Adrenal gland (tissue), 12 donors: Measurements from ENCODE around the gene KIF5C. TPM values are rescaled to one million over a fixed set of nuclear protein-coding genes. Genes with fewer than 3 reads are reported as not detected.
"Not testable (repeated sequence)": the region's sequence is repeated elsewhere in the genome, so short reads cannot be mapped to it uniquely, and the experiment has no call there.

Source experiments
- DNase-seq, 7 donors: peaks; one replicate each; pipeline ENCODE4 v3.0.0-alpha.2; 2019 to 2020
- H3K27ac ChIP-seq, 5 donors: fragments of 200-600 bp; sonication (generic) in 4 of 5; 1 replicate in 3 of 5; 2 replicates in 2 of 5; pipeline versions ENCODE4 v1.5.1 to v1.8.0; 2016 to 2020; ENCODE audit warnings: mild to moderate bottlenecking in 1 of 5
- H3K27me3 ChIP-seq: fragments of 200-600 bp; 2 replicates; pipeline ENCODE4 v1.8.0; 2021
- H3K36me3 ChIP-seq, 2 donors: fragments of 200-600 bp; replicated peaks in 1 of 2; 1 replicate in 1 of 2; 2 replicates in 1 of 2; pipeline versions ENCODE4 v1.5.1 to v1.8.0; 2018 to 2022
- H3K4me1 ChIP-seq, 2 donors: fragments of 200-600 bp; replicated peaks in 1 of 2; 1 replicate in 1 of 2; 2 replicates in 1 of 2; pipeline versions ENCODE4 v1.5.1 to v1.8.0; 2018 to 2021
- H3K4me3 ChIP-seq, 4 donors: fragments of 200-600 bp; sonication (generic) in 3 of 4; one replicate each; pipeline ENCODE4 v1.5.1; 2016 to 2018
- H3K9me3 ChIP-seq, 3 donors: fragments of 200-600 bp; sonication (generic) in 1 of 3; replicated peaks in 1 of 3; 1 replicate in 2 of 3; 2 replicates in 1 of 3; pipeline versions ENCODE4 v1.5.1 to v1.8.0; 2016 to 2021
- POLR2A ChIP-seq, 2 donors: fragments of 450-650 bp; IDR thresholded peaks; one replicate each; pipeline ENCODE4 v1.6.1; 2017; ENCODE audit warnings: antibody characterized with exemption in 2 of 2, mild to moderate bottlenecking in 2 of 2, moderate library complexity in 1 of 2
- WGBS, 4 donors: extraction: QIAGEN DNeasy Blood & Tissue Kit in 2 of 4; methylation state at CpG; one replicate each; pipeline versions ENCODE4 v1.1.5 to v1.1.7; 2013 to 2017; 5-methylcytosine and 5-hydroxymethylcytosine counted together
- intact Hi-C, 2 donors: fragments of 100-400 bp; cut with DNase I; formaldehyde crosslinking; loops; one replicate each; pipeline versions ENCODE4 v1.14.1 to v1.15.0; 2022 to 2023
- polyA plus RNA-seq, 3 donors: library from polyadenylated mRNA; stranded (reverse); fragments of 200-250 nt in 2 of 3; fragments of 350-450 nt in 1 of 3; fragmentation: Illumina TruSeq in 1 of 3; extraction: RNeasy Lipid Tissue Mini Kit (QIAGEN cat#74804) in 1 of 3; gene quantifications; one replicate each; pipeline ENCODE4 v1.2.3, GENCODE V29; 2013 to 2014
- total RNA-seq, 9 donors: library from RNA; depleted of rRNA in 4 of 9; stranded (reverse); fragments of >200 nt in 4 of 9; fragments of 120-200 nt in 1 of 9; fragmentation: NEBNext Ultra II Directional in 1 of 9; extraction: Animal tissue kit (Norgen Biotek cat#: 25700) in 1 of 9; gene quantifications; one replicate each; pipeline versions ENCODE4 v1.1.0 to v1.2.4, GENCODE V29; 2013 to 2023
- TF ChIP-seq, protein P1 (sequence below), 6 experiments: fragments of 450-650 bp in 4 of 6; fragments of 200-600 bp in 2 of 6; sonication (generic) in 1 of 6; IDR thresholded peaks; 1 replicate in 5 of 6; 2 replicates in 1 of 6; pipeline versions ENCODE4 v1.5.1 to v1.8.0; 2016 to 2021; ENCODE audit warnings: antibody characterized with exemption in 6 of 6, mild to moderate bottlenecking in 2 of 6, moderate library complexity in 1 of 6
- donor health status: healthy with polysubstance abuse.
- donor health status: Bipolar disorder and iron deficiency.
- donor health status: DM: yes; HTN: yes; CAD: no.
- donor health status: DM: no; HTN: no; CAD: no.
- donor health status: DM: no; HTN: no; CAD: no.
- donor health status: DM: yes; HTN: yes; CAD: no.

Gene KIF5C
- total and polyA plus RNA-seq, 12 donors = 9.1 to 62.1 (median 19.3) TPM

- Histone ChIP-seq H3K4me3 (no peak overlapping the region), H3K27ac (no peak overlapping the region), H3K27me3 (no peaks in the 10 kb centered on the region), H3K9me3 (no peaks in the 10 kb centered on the region), H3K36me3 (no peaks in the 10 kb centered on the region), H3K4me1 (no peaks in the 10 kb centered on the region)
- no peak for TF ChIP-seq POLR2A (IDR thresholded peaks at IDR 0.05)
- TF ChIP-seq, protein P1, sequence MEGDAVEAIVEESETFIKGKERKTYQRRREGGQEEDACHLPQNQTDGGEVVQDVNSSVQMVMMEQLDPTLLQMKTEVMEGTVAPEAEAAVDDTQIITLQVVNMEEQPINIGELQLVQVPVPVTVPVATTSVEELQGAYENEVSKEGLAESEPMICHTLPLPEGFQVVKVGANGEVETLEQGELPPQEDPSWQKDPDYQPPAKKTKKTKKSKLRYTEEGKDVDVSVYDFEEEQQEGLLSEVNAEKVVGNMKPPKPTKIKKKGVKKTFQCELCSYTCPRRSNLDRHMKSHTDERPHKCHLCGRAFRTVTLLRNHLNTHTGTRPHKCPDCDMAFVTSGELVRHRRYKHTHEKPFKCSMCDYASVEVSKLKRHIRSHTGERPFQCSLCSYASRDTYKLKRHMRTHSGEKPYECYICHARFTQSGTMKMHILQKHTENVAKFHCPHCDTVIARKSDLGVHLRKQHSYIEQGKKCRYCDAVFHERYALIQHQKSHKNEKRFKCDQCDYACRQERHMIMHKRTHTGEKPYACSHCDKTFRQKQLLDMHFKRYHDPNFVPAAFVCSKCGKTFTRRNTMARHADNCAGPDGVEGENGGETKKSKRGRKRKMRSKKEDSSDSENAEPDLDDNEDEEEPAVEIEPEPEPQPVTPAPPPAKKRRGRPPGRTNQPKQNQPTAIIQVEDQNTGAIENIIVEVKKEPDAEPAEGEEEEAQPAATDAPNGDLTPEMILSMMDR (IDR thresholded peaks at IDR 0.05) = no peak
- DNase-seq = no peak
- 59 to 70% (median 64%) methylated on average over 3 of the region's 3 CpGs for WGBS, 4 donors
- intact Hi-C loops = no loop called here
Measured at GRCh38 chr2:148860037-148860436, 15.0 kb upstream of the KIF5C start.

DNA sequence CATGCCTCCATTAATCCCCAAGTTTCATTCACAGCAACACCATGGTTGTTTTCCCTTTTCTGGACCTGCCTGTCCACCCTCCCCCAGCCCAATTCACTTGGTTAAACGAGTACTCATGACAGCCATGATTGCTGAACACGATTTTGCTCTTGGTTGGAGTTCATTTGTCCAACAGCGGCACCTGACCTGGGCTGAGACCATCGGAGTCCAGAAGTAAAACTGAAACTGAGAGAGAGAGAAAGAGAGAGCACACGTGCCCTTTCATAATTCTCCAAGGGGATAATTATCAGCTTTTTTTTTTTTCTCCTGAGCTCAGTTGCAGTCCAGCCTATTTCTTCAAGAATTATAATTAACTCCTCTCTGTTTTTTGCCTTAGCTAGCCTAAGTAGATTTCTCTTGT is 13.7 kb upstream of the KIF5C start:
- no peaks in the 10 kb centered on the region for H3K4me1 ChIP-seq
- DNase-seq = no peak
- WGBS, 4 donors = 87 to 93% (median 88%) methylated on average over 5 of the region's 5 CpGs
- no peak overlapping the region for H3K27ac ChIP-seq
- no peaks in the 10 kb centered on the region for H3K9me3 ChIP-seq
- H3K36me3 ChIP-seq = no peaks in the 10 kb centered on the region
- TF ChIP-seq, protein P1 (IDR thresholded peaks at IDR 0.05) = no peak
- no peak for TF ChIP-seq POLR2A (IDR thresholded peaks at IDR 0.05)
- no peak overlapping the region for H3K4me3 ChIP-seq
- intact Hi-C loops = no loop called here
- no peaks in the 10 kb centered on the region for H3K27me3 ChIP-seq

DNA sequence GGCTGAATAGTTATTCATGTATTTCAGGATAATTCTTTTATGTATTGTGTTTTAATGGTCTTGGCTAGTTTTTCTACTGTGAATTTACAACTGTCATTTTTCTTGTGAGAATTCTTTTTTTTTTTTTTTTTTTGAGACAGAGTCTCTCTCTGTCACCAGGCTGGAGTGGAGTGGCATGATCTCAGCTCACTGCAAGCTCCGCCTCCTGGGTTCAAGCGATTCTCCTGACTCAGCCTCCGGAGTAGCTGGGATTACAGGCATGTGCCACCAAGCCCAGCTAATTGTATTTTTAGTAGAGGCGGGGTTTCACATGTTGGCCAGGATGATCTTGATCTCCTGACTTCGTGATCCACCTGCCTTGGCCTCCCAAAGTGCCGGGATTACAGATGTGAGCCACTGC is 12.5 kb upstream of the KIF5C start:
- H3K36me3 ChIP-seq, H3K27me3 ChIP-seq, DNase-seq, intact Hi-C loops, H3K9me3 ChIP-seq, H3K27ac ChIP-seq, H3K4me1 ChIP-seq, H3K4me3 ChIP-seq: not testable (repeated sequence)
- 89 to 97% (median 91%) methylated on average over 6 of the region's 6 CpGs for WGBS, 4 donors

GRCh38 chr2:148865512-148865911 is 9.5 kb upstream of the KIF5C start:
- H3K36me3 ChIP-seq = no peaks in the 10 kb centered on the region
- H3K4me1 ChIP-seq = no peaks in the 10 kb centered on the region
- intact Hi-C loops = no loop called here
- H3K4me3 ChIP-seq = no peak overlapping the region
- no peak for DNase-seq
- no peaks in the 10 kb centered on the region for H3K27me3 ChIP-seq
- TF ChIP-seq POLR2A (IDR thresholded peaks at IDR 0.05) = no peak
- no peak overlapping the region for H3K27ac ChIP-seq
- 86 to 90% (median 88%) methylated on average over 5 of the region's 5 CpGs for WGBS, 4 donors
- no peaks in the 10 kb centered on the region for H3K9me3 ChIP-seq

- no peaks in the 10 kb centered on the region for H3K36me3 ChIP-seq
- no peak overlapping the region for H3K4me3 ChIP-seq
- no peak for DNase-seq
- TF ChIP-seq, protein P1 (IDR thresholded peaks at IDR 0.05) = no peak
- no peak for TF ChIP-seq POLR2A (IDR thresholded peaks at IDR 0.05)
- H3K27me3 ChIP-seq = no peaks in the 10 kb centered on the region
- H3K9me3 ChIP-seq = no peaks in the 10 kb centered on the region
- H3K27ac ChIP-seq = no peak overlapping the region
- no peaks in the 10 kb centered on the region for H3K4me1 ChIP-seq
- WGBS, 4 donors = 29 to 57% (median 35%) methylated on average over 4 of the region's 4 CpGs
- intact Hi-C loops = no loop called here
Measured at GRCh38 chr2:148866091-148866490, 8.9 kb upstream of the KIF5C start.
